ENCODE data around the gene ZG16B.

DNA sequence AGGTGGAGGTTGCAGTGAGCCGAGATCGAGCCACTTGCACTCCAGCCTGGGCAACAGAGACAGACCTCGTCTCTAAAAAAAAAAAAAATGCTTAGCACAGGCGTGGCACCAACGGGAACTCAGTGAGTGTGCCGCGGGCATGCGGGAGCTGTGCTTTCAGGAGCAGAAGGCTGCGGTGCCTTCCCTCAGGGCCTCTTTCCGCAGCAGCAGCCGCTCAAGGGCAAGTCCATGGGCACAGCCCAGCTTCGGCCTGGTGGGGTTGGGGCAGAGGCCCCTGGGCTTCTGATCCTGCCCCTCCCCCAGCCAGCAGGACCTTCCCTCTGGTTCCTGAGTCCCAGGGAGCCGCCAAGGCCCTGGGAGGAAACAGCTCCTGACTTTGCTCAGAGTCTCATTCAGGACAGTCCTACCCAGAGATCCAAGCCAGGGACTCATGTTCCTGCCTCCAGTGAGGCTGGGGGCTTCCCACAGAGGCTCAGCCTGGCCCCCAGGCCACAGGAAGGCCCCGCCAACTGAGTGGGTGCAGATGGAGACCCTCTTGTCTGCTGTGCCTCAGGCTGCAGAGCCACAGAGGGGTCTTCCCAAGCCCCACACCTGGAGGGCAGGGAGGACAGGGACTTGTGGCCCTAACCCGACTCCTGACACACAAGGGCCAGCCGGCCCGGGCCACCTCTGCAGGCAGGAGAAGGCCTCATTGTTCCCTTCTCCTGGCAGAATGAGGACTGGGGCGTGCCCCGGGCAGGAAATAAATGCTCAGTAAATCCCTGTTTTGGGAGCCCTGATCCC lies 3.3 kb upstream of the ZG16B start:
- TF ChIP-seq, protein P1, sequence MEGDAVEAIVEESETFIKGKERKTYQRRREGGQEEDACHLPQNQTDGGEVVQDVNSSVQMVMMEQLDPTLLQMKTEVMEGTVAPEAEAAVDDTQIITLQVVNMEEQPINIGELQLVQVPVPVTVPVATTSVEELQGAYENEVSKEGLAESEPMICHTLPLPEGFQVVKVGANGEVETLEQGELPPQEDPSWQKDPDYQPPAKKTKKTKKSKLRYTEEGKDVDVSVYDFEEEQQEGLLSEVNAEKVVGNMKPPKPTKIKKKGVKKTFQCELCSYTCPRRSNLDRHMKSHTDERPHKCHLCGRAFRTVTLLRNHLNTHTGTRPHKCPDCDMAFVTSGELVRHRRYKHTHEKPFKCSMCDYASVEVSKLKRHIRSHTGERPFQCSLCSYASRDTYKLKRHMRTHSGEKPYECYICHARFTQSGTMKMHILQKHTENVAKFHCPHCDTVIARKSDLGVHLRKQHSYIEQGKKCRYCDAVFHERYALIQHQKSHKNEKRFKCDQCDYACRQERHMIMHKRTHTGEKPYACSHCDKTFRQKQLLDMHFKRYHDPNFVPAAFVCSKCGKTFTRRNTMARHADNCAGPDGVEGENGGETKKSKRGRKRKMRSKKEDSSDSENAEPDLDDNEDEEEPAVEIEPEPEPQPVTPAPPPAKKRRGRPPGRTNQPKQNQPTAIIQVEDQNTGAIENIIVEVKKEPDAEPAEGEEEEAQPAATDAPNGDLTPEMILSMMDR (IDR thresholded peaks at IDR 0.05 in 8 of 11, conservative IDR thresholded peaks at IDR 0.05 in 3 of 11): no peak
- no peak for TF ChIP-seq POLR2AphosphoS5 (IDR thresholded peaks at IDR 0.05)

All from spleen (tissue), 7 donors.